ENCODE measurements around the gene PRR23E.

- no peak for TF ChIP-seq CTCF (IDR thresholded peaks at IDR 0.05; ENCODE audit: low read length)
- TF ChIP-seq EZH2 (IDR thresholded peaks at IDR 0.05; ENCODE audit: borderline replicate concordance, low read length) = no peak
These were observed 41.8 kb downstream of the PRR23E start for GRCh38 chr3:127234778-127235177.

All from OCI-LY1 (cell line).